IMR-90 (cell line): ENCODE measurements around the gene RUNX2. TPM values are rescaled to one million over a fixed set of nuclear protein-coding genes. Genes with fewer than 3 reads are reported as not detected.

Source experiments
- ATAC-seq: fragments of 200-7000 bp; cut with Tn5 transposase; 2 replicates; pipeline ENCODE4 v1.9.1; 2020; ENCODE audit warnings: low read depth, mild to moderate bottlenecking, moderate library complexity
- BruUV-seq: library from RNA; stranded (reverse); fragments of 400-500 nt; replicated peaks from 2 replicates; lab custom pipeline; 2021; lab: Mats Ljungman, UMichigan
- CTCF ChIA-PET: fragments of 300-600 bp; formaldehyde crosslinking; extraction: SDS; loops from one replicate; lab custom pipeline; 2021; ENCODE audit warnings: antibody characterized with exemption; lab: Yijun Ruan, JAX
- POLR2A ChIA-PET: fragments of 300-600 bp; sonication (Branson Sonifier 250); formaldehyde crosslinking; loops from one replicate; lab custom pipeline; 2022; ENCODE audit warnings: antibody characterized with exemption; ENCODE audit not compliant: unreplicated experiment; lab: Charles Lee
- DNase-seq: peaks from one replicate; pipeline ENCODE4 v3.0.0; 2013
- H2AFZ ChIP-seq: replicated peaks from 2 replicates; pipeline ENCODE3; 2013; ENCODE audit warnings: low read length, mild to moderate bottlenecking; ENCODE audit not compliant: poor library complexity
- H2AK5ac ChIP-seq: 2 replicates; pipeline ENCODE4 v1.6.1; 2013; ENCODE audit warnings: low read depth, low read length, inconsistent platforms
- H2AK9ac ChIP-seq: replicated peaks from 2 replicates; pipeline ENCODE3; 2013; ENCODE audit warnings: mild to moderate bottlenecking, low read depth, low read length, moderate library complexity; ENCODE audit not compliant: poor library complexity
- H2BK120ac ChIP-seq: 2 replicates; pipeline ENCODE4 v1.6.1; 2013; ENCODE audit warnings: low read depth, low read length, inconsistent platforms
- H2BK15ac ChIP-seq: 3 replicates; pipeline ENCODE4 v1.6.1; 2013; ENCODE audit warnings: low read depth, low read length, inconsistent platforms
- H2BK20ac ChIP-seq: 2 replicates; pipeline ENCODE4 v1.6.1; 2013; ENCODE audit warnings: low read depth, mild to moderate bottlenecking, inconsistent platforms, low read length, moderate library complexity
- H2BK5ac ChIP-seq: 2 replicates; pipeline ENCODE4 v1.6.1; 2013; ENCODE audit warnings: mild to moderate bottlenecking, low read depth, low read length, inconsistent platforms; ENCODE audit not compliant: poor library complexity, severe bottlenecking
- H3K14ac ChIP-seq: replicated peaks from 2 replicates; pipeline ENCODE4 v1.6.1; 2013; ENCODE audit warnings: low read depth, low read length, inconsistent platforms
- H3K18ac ChIP-seq: 2 replicates; pipeline ENCODE4 v1.6.1; 2013; ENCODE audit warnings: low read depth, low read length, control low read depth
- H3K23ac ChIP-seq: 2 replicates; pipeline ENCODE4 v1.6.1; 2013; ENCODE audit warnings: low read depth, low read length, inconsistent platforms
- H3K27ac ChIP-seq: 2 replicates; pipeline ENCODE4 v1.5.1; 2013; ENCODE audit warnings: mild to moderate bottlenecking, control low read depth, low read length; ENCODE audit not compliant: insufficient read depth
- H3K27me3 ChIP-seq: 2 replicates; pipeline ENCODE4 v1.6.1; 2013; ENCODE audit warnings: low read length; ENCODE audit not compliant: control insufficient read depth, insufficient read depth
- H3K36me3 ChIP-seq: 2 replicates; pipeline ENCODE4 v1.6.1; 2013; ENCODE audit warnings: low read length, mixed read lengths; ENCODE audit not compliant: control insufficient read depth, insufficient read depth
- H3K4ac ChIP-seq: 2 replicates; pipeline ENCODE4 v1.6.1; 2013; ENCODE audit warnings: low read depth, low read length, inconsistent platforms
- H3K4me1 ChIP-seq: 2 replicates; pipeline ENCODE4 v1.6.1; 2013; ENCODE audit warnings: low read length, mixed read lengths; ENCODE audit not compliant: control insufficient read depth, insufficient read depth
- H3K4me2 ChIP-seq: 2 replicates; pipeline ENCODE4 v1.6.1; 2013; ENCODE audit warnings: low read depth, mild to moderate bottlenecking, control low read depth, low read length, moderate library complexity
- H3K4me3 ChIP-seq: 2 replicates; pipeline ENCODE4 v1.5.1; 2013; ENCODE audit warnings: low read depth, mild to moderate bottlenecking, control low read depth, low read length, moderate library complexity; ENCODE audit not compliant: insufficient read depth
- H3K56ac ChIP-seq: 2 replicates; pipeline ENCODE4 v1.6.1; 2013; ENCODE audit warnings: low read length, inconsistent platforms; ENCODE audit not compliant: insufficient read depth; ENCODE audit errors: extremely low read depth
- H3K79me1 ChIP-seq, 2 experiments: 2 replicates each; pipeline ENCODE4 v1.6.1; 2013; ENCODE audit warnings: low read length in 2 of 2, inconsistent platforms in 1 of 2, low read depth in 1 of 2
- H3K9ac ChIP-seq: 2 replicates; pipeline ENCODE4 v1.6.1; 2013; ENCODE audit warnings: low read depth, low read length, control low read depth
- H3K9me1 ChIP-seq: 2 replicates; pipeline ENCODE4 v1.6.1; 2013; ENCODE audit warnings: low read length, inconsistent platforms; ENCODE audit not compliant: insufficient read depth
- H3K9me3 ChIP-seq: 2 replicates; pipeline ENCODE4 v1.6.1; 2013; ENCODE audit warnings: low read length; ENCODE audit not compliant: control insufficient read depth, insufficient read depth
- H4K20me1 ChIP-seq: 2 replicates; pipeline ENCODE4 v1.6.1; 2013; ENCODE audit warnings: low read length, inconsistent platforms; ENCODE audit not compliant: insufficient read depth
- H4K5ac ChIP-seq: 2 replicates; pipeline ENCODE4 v1.6.1; 2013; ENCODE audit warnings: mild to moderate bottlenecking, low read depth, low read length, control low read depth
- H4K8ac ChIP-seq, 2 experiments: 2 replicates each; pipeline ENCODE4 v1.6.1; 2013; ENCODE audit warnings: low read depth in 2 of 2, low read length in 2 of 2, control low read depth in 1 of 2, inconsistent platforms in 1 of 2
- H4K91ac ChIP-seq: 2 replicates; pipeline ENCODE4 v1.6.1; 2013; ENCODE audit warnings: low read depth, low read length, inconsistent platforms; ENCODE audit not compliant: insufficient read depth
- CEBPB ChIP-seq: IDR thresholded peaks from 2 replicates; pipeline ENCODE4 v1.6.1; 2012; ENCODE audit warnings: low read depth, low read length, improper control_type of control experiment
- CHD1 ChIP-seq: IDR thresholded peaks from 2 replicates; pipeline ENCODE4 v1.6.1; 2012; ENCODE audit warnings: low read depth, low read length, improper control_type of control experiment
- CTCF ChIP-seq: conservative IDR thresholded peaks from 2 replicates; pipeline ENCODE4 v1.5.1; 2012; ENCODE audit warnings: mild to moderate bottlenecking, low read depth, low read length, improper control_type of control experiment
- ELK1 ChIP-seq: fragments of 150-350 bp; IDR thresholded peaks from 2 replicates; pipeline ENCODE4 v1.6.1; 2016; ENCODE audit warnings: low read depth, mild to moderate bottlenecking, low read length, moderate library complexity, borderline replicate concordance
- FOS ChIP-seq: fragments of 150-350 bp; IDR thresholded peaks from 2 replicates; pipeline ENCODE4 v1.6.1; 2016; ENCODE audit warnings: low read depth, low read length
- MAFK ChIP-seq: IDR thresholded peaks from 2 replicates; pipeline ENCODE4 v1.6.1; 2012; ENCODE audit warnings: low read depth, low read length, improper control_type of control experiment
- MAZ ChIP-seq: IDR thresholded peaks from 2 replicates; pipeline ENCODE4 v1.6.1; 2012; ENCODE audit warnings: low read depth, mild to moderate bottlenecking, low read length, improper control_type of control experiment, moderate library complexity, borderline replicate concordance
- MXI1 ChIP-seq: IDR thresholded peaks from 2 replicates; pipeline ENCODE4 v1.6.1; 2012; ENCODE audit warnings: low read depth, mild to moderate bottlenecking, low read length, moderate library complexity, borderline replicate concordance
- NFE2L2 ChIP-seq: fragments of 150-350 bp; IDR thresholded peaks from 2 replicates; pipeline ENCODE4 v1.6.1; 2016; ENCODE audit warnings: low read depth, mild to moderate bottlenecking, low read length
- POLR2A ChIP-seq: IDR thresholded peaks from 2 replicates; pipeline ENCODE4 v1.6.1; 2012; ENCODE audit warnings: mild to moderate bottlenecking, low read depth, low read length
- RAD21 ChIP-seq: IDR thresholded peaks from 2 replicates; pipeline ENCODE4 v1.6.1; 2012; ENCODE audit warnings: low read length, improper control_type of control experiment
- RCOR1 ChIP-seq: IDR thresholded peaks from 2 replicates; pipeline ENCODE4 v1.6.1; 2012; ENCODE audit warnings: mild to moderate bottlenecking, low read length, improper control_type of control experiment; ENCODE audit not compliant: insufficient replicate concordance
- RFX5 ChIP-seq: IDR thresholded peaks from 2 replicates; pipeline ENCODE4 v1.8.0; 2012; ENCODE audit warnings: low read depth, mild to moderate bottlenecking, low read length, moderate library complexity
- SMC3 ChIP-seq: fragments of 150-350 bp; IDR thresholded peaks from 2 replicates; pipeline ENCODE4 v1.6.1; 2016; ENCODE audit warnings: low read depth, mild to moderate bottlenecking, antibody characterized with exemption, low read length, moderate library complexity
- USF2 ChIP-seq: fragments of 150-350 bp; IDR thresholded peaks from 2 replicates; pipeline ENCODE4 v1.6.1; 2017; ENCODE audit warnings: mild to moderate bottlenecking, antibody characterized with exemption, low read length, low read depth
- WGBS, 2 experiments: methylation state at CpG; one replicate each; pipeline versions ENCODE4 v1.1.5 to v1.1.7; 2013; ENCODE audit warnings: missing lambda C conversion rate in 2 of 2; ENCODE audit not compliant: insufficient read length in 1 of 2; ENCODE audit errors: extremely low coverage in 2 of 2; 5-methylcytosine and 5-hydroxymethylcytosine counted together
- dilution Hi-C: fragments of 300-500 bp; cut with HindIII; formaldehyde crosslinking; loops from one replicate; pipeline ENCODE4 v1.14.3; 2018; ENCODE audit warnings: low sequenced_read_pairs; ENCODE audit not compliant: unreplicated experiment
- in situ Hi-C: fragments of 300-500 bp; cut with MboI; formaldehyde crosslinking; loops from 3 replicates; pipeline ENCODE4 v1.14.3; 2019; ENCODE audit warnings: low sequenced_read_pairs, inconsistent platforms, mixed read lengths
- intact Hi-C: fragments of 100-400 bp; cut with micrococcal nuclease; formaldehyde crosslinking; loops from 2 replicates; pipeline ENCODE4 v1.10.0; 2022
- polyA plus RNA-seq, 3 experiments: library from polyadenylated mRNA; depleted of rRNA; stranded (reverse); fragments of >200 nt; gene quantifications; 2 replicates each; pipeline ENCODE4 v1.2.3, GENCODE V29; 2012; ENCODE audit warnings: low replicate concordance in 1 of 3
- total RNA-seq: library from RNA; depleted of rRNA; stranded (reverse); fragments of >200 nt; gene quantifications from 2 replicates; pipeline ENCODE4 v1.2.3, GENCODE V29; 2012

Gene RUNX2
- total and polyA plus RNA-seq, 2 of the 4 experiments (the other 2 are of a cell fraction) = 2.3 to 4.7 TPM

- no peak overlapping the region for H3K56ac ChIP-seq
- H4K91ac ChIP-seq = no peak overlapping the region; the same call in 1 of the 2 replicates
- no peak for TF ChIP-seq ELK1
- no peak for TF ChIP-seq CHD1
- no peak for TF ChIP-seq RAD21
- no peak for TF ChIP-seq CEBPB
- TF ChIP-seq MAZ = no peak
- no peak for TF ChIP-seq USF2
- TF ChIP-seq FOS = no peak
- TF ChIP-seq MAFK = no peak
- no peak for TF ChIP-seq NFE2L2
- no peak for TF ChIP-seq POLR2A
- no peak for TF ChIP-seq SMC3
- TF ChIP-seq MXI1 = no peak
- no peak for TF ChIP-seq RFX5
- TF ChIP-seq CTCF = no peak
- no peak for TF ChIP-seq RCOR1
- H3K4ac ChIP-seq = 0 out of 2 replicates have a peak overlapping the region, but pooled peaks have one; percentile 36
- DNase-seq (no peak), ATAC-seq (no peak)
- no peaks in the 10 kb centered on the region for H3K27me3 ChIP-seq
- peaks cover 10% of the 10 kb centered on the region for H3K9me1 ChIP-seq
- no peaks in the 10 kb centered on the region; the same call in 1 of the 2 replicates for H3K36me3 ChIP-seq
- no peak overlapping the region for H4K8ac ChIP-seq
- no peak overlapping the region for H3K18ac ChIP-seq
- H2BK15ac ChIP-seq = no peak overlapping the region
- H2BK20ac ChIP-seq = no peak overlapping the region
- H3K9me3 ChIP-seq = no peaks in the 10 kb centered on the region
- intact Hi-C loops (loop anchor here (5.0 kb wide), 1 partner anchor 46 kb away; no protein-coding TSS in a partner anchor), in situ Hi-C loops (no loop called here), dilution Hi-C loops (no loop called here)
- H3K4me1 ChIP-seq = peaks cover 14% of the 10 kb centered on the region
- CTCF ChIA-PET = interaction anchor here (0.7 kb wide), 1 partner anchor 221 kb away, joined by 3 read pairs; no protein-coding TSS in a partner anchor
- no TSS peak for BruUV-seq
- no peak overlapping the region for H2BK5ac ChIP-seq
- H3K27ac ChIP-seq = no peak overlapping the region
- no peak overlapping the region for H3K4me2 ChIP-seq
- no peak overlapping the region for H3K9ac ChIP-seq
- H2AK9ac ChIP-seq = no peak overlapping the region
- H3K4me3 ChIP-seq = no peak overlapping the region
- no CpG with 5 or more reads among the region's 2 CpGs for WGBS, 2 experiments
- POLR2A ChIA-PET = no interaction called here
- peaks cover 11 to 43% of the 10 kb centered on the region in 2 experiments for H3K79me1 ChIP-seq
- H2AK5ac ChIP-seq = no peak overlapping the region; the same call in 1 of the 2 replicates
- H4K5ac ChIP-seq = no peak overlapping the region
- H3K23ac ChIP-seq = no peak overlapping the region
- H3K14ac ChIP-seq = no peak overlapping the region
- no peaks in the 10 kb centered on the region for H4K20me1 ChIP-seq
- H2AFZ ChIP-seq = no peak overlapping the region
- no peak overlapping the region for H2BK120ac ChIP-seq
Observed at GRCh38 chr6:45493761-45494160, 165.6 kb downstream of the RUNX2 start.
